NCI-H526 (cell line): Measurements from ENCODE around the gene LECT2.

ENCODE experiments used
- DNase-seq, 2 experiments: peaks; one replicate each; lab custom pipeline; 2025; lab: John Stamatoyannopoulos, UW

The LECT2 gene

DNA sequence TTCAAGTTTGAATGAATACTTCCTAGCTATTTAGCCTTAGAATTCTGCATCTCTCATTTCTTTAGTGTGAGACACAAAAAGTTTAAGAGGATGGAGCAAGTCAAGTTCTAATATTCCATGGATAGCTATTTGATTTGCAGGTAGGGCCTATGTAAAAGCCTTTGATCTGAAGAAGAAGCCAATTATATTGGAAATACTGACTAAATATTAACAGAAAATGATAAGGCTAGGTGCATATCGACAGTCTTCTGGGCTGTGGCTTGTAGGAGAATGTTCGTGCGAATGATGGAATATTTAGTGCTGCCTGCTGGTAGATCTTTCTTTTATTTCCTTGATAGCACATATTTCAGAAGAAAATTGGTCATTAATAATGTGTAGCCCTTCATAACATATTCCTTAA is at the start of gene LECT2:
Gene LECT2 (minus strand): TSS at position 85 of the 400 bp plus-strand sequence. CDS start 150 bp downstream, outside the sequence.
- DNase-seq: no peak

DNA sequence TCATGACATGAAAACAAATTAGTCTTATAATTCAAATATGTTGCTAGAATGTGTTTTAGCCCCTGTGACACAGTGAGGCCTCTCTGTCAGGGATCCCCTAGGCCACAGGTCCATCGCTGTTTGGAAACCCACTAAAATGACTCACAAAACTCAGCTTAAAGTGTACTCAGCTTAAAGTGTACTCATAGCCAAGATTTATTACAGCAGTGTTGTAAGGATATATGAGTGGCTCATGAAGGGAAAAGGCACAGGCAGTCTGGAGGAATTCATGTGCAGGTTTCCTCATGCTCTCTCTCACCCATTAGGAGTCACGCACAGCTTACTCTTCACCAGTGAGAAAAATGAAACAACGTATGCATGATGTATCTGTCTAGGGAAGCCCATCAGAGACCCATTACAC is 49.7 kb upstream of the LECT2 start:
- DNase-seq: no peak

DNA sequence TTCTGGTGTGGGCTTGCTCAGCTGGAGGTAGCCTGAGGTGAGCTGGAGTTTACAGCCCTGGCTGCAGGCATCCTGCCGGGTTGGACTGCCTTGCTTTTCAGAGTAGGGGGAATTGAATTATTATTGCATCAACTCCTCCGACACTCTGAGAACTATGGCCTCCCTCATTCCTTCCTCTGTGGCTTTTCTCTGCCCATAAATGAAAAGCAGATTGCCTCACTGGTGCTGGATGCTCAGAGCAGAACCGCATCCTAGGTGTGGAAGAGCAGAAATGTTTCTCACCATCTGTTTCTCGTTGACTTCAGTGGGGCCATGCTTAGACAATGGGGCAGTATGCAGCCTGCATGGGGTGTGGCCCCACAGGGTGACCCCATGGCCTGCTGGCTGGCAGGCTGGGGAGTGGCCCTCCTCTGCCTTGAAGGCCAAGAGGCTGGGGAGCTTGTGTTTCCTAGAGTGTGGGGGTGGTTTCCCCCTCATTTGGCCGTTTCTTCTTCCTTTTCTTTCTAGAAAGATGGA is 46.7 kb upstream of the LECT2 start:
- no peak for DNase-seq

DNA sequence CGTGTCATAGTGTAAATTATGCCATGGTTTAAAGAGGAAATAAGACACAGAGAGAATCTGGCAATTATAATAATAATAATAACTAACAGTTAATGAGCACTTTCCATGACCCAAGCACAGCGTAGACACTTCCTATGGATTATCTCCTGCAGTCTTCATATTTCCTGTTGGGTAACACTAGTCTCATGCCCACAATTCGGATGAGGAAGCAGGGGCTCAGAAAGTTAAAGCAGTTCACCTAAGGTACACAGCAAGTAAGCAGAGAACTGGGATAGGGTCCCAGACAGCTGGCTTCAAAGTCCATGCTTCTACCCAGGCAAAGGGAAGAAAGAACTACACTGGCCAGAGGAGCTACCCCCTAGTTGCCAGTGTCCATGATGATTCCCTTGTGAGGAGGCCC is 46.1 kb upstream of the LECT2 start:
- no peak for DNase-seq

DNA sequence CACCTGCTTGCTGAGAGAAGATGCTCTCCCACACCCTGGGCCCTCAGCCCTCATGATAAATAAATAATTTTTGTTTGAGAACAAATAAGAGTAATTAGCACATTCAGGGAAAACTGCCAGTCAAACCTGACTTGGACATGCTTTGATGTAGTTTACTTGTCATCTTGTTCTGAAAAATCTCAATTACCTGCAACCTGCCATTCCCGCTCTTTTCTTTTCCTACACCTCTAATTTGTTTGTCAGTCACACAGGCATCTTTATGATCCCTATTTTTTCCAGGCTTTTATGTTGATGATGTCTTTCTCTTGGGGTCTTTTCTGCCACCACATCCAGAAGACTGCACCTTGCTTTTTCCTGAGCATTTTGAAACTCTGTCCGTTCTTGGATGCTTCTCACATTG is 45.4 kb upstream of the LECT2 start:
- DNase-seq: no peak

DNA sequence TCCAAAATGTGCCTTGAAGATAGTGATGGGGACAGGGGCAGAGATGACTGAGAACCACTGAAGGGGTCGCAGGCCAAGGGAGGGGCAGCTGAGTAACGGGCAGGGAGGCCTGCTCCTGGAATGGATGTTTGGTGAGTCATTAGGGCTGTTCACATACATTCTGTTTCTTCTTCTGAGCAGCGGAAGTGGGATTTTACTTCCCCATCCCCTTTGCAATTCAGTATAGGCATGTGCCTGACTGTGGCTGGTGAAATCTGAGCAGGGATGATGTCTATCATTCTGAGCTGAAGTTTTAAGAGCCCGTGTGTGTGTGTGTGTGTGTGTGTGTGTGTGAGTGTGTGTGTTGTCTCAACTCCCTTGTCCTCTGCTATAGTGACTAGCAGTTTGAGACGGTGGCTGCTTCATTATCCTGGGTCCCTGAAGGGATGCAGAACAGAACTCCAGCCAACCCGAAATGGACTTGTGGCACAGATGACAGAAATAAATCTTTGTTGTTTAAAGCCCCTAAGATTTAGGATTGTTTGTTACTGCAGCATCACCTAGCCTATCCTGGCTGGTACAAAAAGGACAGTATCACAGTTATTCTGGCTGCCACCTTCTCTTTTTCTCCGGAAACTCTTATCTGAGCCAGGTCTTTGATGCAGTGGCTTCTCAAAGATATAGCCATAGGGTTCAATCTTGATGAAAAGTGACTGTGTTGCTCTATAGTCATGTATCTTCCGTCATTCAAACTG is 44.8 kb upstream of the LECT2 start:
- no peak for DNase-seq

DNA sequence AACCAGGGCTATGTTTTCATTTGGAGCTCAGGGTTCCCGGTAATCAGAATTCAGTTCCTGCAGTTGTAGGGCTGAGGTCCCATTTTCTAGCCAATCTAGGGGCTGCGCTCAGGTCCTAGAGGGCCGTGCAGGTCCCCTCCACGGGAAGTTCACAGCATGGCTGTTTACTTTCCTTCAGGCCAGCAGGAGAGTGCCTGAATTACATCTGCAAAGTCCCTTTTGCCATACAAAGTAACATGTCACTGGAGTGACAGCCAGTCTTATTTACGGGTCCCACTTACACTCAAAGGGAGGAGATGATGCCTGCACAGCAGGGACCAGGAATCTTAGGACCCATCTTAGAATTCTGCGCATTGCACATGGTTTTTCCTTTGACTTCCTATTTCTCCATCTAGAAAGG is 44.1 kb upstream of the LECT2 start:
- DNase-seq: no peak

DNA sequence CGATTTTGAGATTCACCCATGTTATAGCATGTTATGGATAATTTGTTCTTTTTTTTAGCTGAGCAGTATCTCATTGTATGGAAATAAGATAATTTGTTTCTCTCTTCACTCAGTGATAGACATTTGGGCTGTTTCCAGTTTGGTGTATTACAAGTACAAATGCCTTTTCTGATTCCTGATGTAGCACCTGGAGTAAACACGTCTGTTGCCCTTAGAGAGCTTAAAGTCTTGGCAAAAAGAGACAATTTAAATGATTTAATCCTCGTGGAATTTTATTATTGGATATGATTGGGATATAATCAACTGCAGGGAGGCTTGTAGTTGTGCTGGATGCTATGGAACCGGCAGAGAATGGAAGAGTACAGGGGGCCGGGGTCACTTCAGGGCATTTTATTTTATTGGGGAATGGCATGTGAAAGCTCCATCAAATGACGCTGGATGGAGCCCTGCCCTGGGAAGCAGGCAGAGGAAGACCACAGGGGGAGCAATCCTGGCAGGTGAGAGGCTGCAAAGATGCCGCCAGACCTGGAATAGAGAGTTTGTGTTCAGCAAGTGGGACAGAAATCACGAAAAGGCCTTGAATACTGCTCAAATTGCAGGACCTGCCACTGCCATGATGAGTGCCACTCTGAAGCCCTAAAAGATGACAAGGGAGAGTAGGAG is 43.0 kb upstream of the LECT2 start:
- no peak for DNase-seq

DNA sequence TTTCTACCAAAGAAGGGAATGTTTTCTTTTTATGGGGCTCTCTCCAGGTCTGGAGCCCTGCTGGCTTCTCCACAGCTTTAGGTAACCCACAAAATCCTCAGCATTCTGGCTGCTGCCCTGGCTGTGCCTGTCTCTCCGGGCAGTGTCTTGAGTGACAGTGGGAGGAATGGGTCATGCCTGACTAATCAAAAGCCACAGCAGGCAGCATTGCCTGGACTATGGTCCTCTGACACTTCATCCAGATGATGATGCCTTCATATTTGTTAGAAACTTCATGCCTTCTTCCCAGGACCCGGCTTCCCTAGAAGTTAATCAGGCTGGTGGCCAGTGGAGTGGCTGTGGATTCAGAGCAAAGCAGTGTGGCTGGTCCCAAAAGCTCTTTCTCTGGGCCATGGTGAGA is 41.8 kb upstream of the LECT2 start:
- DNase-seq: no peak

DNA sequence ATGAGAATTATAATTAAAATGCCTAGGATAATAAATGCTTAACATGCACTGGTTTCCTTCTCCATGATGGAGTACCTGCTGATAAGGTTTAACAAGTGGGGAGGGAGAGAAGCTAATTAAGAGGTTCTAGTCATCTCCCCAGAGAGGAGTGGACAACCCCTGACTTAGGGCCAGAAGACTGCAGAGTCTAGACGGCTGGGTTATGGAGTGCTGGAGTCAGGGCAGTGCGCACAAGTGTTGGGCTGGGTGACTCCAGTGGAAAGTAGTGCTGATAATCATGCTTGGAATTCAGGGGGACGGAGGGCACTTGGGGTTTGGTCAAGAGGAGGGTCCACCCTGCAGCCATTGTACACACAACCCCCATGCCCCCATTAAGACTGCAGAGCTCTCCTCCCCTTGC is 41.2 kb upstream of the LECT2 start:
- no peak for DNase-seq

DNA sequence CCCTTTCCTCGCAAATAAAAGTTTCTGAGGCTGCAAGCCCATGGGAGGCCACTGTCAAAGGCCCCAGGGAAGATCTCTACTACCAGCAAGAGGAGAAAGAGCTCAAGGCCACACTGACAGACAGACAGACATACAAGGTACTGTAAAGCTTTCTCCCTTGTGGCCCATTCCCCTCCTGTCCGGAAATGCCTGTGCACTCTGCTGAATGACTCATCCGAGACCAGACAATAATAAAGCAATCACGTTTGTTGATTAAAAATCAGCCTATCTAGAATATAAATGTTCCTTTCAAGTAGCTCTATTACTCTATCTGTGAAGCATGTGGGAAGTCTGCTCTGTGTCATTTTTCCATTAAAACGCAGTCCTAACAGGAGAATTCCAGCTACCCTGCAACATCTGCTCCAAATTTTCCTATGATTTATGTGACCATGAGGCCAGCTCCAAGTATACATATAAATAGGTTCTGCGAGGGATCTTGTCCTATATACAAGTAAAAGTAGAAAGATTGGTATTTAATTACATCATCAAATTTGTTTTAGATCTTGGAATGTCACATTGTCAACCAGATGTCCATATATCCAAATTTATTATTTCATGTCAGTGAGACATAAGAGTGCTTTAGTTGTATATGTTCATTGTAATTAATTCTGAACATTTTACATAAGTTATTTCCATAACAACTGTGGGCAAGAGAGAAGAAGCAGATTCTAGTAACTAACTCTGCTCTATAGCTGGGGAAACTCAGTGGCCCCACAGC is 39.3 kb upstream of the LECT2 start:
- peak in 1 of 2 experiments; percentile 6 for DNase-seq

DNA sequence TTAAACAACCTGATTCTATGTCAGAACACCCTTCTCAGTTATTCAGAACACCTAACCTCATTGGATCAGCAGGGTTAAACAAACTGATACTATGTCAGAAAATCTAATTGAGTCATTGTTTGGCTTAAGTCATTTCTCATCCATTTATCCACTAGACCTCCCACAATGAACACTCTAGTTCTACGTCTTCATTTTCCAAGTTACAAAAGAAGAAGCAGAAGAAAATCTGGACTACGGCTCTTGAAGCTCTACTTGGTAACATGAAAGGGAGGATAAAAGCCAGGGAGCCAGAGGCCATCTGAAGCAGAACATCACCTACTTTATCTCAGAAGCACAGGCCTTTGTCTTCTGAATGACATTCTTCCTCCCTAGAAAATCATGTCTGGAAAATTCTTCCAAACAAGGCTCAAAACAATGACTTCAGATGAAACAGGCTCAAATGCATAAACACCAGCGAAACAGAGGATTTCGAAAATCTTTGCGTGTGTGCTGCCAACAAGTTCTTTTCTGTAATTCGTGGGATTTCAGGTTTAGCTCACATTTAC is 38.6 kb upstream of the LECT2 start:
- DNase-seq: no peak

DNA sequence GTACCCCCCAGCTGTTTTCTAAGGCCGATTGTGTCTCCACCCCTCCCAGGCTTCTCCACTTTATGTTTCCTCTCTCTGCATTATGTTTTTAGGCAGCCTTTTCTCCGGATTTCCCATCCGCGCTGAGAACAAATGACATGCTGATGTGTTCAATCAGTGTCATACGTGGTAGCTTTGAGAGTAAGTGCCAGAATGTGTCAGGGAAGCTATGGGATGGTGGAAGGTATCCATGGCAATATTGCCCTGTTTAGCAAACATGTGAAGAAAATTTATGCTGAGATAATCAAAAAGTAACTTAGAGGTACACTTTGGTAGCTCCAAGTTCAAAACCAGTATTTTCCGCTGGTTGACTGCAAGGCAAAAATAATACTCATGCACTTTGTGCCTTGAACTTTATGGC is 36.6 kb upstream of the LECT2 start:
- DNase-seq: no peak

DNA sequence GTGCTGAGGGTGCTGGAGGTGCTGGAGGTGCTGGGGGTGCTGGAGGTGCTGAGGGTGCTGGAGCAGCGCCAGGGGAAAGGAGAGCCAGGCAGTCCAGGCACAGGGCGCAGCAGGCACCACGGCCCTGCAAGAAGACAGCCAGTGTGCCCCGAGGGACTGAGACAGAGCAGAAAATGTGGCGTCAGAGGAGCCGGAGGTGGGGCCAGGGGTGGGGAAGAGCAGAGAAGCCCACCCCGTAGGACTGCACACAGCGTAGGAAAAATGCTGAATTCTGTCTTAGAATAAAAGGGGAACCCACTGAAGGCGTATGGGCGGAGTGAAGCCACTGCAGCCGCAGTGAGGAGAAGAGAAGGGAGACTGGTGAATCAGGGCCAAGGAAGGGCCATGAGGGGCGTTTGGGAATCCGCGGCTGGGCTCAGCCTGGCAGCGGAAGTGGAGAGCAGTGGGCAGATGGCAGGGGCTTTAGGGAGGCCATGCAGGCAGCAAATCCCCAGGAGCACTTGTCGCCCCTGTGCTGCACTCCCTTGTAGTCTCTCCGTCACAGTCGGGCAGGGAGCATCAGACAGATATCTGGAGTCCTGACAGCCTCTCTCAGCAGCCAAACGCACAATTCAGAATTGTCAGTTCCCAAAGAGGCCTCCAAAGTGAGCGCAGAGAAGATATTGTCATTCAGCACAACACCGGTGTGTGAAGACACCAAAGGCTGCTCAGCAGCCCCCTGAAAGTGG is 35.9 kb upstream of the LECT2 start:
- no peak for DNase-seq

DNA sequence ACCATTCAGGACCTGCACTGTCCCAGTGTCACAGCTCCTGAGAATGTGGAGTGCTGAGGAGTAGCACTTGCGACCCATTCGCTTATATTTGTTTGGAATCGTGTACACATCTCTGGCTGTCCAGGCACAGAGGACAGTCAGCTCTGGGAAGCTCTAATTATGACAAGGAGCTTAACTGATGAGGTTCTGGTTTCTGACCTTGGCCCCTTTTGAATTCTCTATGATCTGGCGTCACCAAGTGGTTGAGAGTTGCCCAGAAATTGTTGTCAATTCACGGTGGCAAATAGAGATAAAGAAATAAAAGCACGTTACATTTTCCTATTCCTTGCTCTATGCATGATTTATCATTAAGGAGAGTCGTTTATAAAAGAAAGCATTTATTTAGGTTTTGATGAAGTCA is 34.9 kb upstream of the LECT2 start:
- no peak for DNase-seq

DNA sequence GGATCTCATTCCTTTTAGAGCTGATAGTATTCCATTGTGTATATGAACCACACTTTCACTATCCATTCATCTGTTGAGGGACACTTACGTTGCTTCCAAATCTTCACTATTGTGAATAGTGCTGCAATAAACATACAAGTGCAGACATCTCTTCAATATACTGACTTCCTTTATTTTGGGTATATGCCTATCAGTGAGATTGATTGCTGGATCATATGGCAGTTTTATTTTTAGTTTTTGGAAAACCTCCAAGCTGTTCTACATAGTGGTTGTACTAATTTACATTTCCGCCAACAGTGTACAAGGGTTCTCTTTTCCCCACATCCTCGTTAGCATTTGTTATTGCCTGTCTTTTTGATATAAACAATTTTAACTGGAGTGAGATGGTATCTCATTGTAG is 33.8 kb upstream of the LECT2 start:
- DNase-seq: peak in 1 of 2 experiments; percentile 17

DNA sequence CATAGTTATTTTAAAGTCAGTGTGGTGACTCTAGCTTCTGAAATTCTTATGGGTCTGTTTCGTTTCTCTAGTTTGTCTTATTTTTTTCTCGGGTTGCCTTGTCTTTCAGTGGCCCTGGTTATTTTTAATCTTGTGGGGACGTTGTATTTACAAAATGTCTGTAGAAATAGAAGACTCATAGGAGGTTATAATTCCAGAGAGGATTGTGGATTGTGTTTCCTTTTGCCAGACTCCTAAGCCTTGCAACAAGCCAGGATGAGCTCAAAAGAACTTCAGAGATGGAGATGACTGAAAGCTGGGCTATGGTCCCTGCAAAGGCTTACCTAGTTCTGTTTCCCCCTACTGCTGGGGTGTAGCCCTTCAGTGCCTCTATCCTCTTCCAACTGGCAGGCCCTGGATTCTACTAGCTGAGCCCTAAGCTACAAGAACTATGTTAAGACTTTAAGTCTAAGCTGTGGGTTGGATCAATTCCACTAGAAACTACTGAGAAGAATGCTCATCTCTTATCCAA is 32.2 kb upstream of the LECT2 start:
- DNase-seq: no peak

DNA sequence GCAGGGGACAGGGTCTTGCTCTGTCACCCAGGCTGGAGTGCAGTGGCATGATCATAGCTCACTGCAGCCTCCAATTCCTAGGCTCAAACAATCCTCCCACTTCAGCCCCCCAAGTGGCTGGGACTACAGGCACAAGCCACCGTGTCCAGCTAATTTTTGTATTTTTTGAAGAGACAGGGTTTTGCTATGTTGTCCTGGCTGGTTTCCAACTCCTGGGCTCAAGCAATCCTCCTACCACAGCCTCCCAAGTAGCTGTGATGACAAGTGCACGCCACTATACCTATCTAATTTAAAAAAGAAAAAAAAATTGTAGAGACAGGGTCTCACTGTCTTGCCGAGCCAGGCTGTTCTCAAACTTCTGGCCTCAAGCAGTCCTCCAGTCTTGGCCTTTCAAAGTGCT is 31.6 kb upstream of the LECT2 start:
- DNase-seq: no peak

DNA sequence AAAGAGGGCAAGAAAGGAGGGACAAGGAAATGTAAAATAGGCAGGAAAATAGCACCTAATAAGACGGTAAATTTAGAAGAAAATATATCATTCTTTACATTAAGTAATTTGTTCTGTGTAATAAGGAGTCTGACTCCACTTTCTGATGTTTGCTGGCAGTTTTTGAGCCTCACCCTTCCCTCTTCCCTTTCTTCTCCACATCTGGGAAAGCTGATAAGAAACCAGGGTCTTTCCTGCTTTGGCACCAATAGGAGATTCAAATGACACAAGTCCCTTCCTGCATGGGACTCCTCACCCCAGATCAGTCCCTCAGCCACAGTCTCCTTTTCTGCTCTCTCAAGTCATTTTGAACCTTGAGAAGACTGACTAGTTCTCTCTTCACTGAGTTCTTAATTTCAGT is 31.2 kb upstream of the LECT2 start:
- no peak for DNase-seq

DNA sequence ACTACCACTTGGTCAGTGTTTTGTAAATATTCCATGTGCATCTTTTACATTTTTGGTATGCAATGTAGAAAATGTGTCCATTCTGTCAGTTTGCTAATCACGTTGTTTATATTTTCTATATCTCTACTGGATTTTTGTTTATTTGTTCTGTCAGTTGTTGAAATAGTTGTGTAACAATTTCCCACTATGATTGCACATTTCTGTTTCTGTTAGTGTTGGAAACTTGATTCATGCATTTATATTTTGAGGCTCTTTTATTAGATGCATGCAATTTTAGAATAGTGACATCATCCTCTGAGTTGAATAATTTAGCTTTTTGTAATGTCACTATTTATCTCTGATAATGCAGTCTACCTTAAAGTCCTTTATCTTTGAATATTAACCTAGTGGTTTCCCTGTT is 25.8 kb upstream of the LECT2 start:
- DNase-seq: no peak

DNA sequence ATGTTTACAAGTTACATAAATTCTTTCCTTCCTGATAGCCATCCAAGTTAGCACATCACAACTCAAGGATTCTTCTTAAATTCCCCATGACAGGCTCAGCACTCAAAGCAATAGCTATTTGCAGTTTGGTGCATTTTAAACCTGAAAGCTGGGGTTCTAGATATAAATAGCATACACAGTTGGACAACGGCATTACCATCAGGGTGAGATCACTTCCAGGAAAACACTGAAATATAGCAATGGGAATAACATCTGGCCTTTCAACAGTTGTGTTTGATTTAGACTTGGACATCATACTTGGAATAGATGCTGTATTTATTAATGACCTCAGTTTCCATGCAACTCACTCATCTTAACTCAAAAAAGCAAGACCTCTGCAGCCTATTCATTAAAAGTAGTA is 24.7 kb upstream of the LECT2 start:
- no peak for DNase-seq

DNA sequence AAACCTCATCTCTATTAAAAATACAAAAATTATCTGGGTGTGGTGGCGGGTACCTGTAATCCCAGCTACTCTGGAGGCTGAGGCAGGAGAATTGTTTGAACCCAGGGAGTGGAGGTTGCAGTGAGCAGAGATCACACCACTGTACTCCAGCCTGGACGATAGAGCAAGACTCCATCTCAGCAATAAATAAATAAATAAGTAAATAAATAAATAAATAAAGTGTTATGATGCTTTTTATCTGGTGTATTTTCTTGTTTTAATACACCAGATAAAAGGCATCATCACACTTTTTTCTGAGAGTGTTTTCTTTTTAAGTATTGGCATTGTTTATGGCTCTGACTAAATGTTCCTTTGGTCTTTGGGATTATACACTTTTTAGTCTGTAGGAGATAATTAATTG is 24.2 kb upstream of the LECT2 start:
- DNase-seq: no peak
